GM12891 (cell line): ENCODE measurements around the gene PSMD13.

Experiments
- DNase-seq: peaks from one replicate; pipeline ENCODE4 v3.0.0; 2011; ENCODE audit warnings: low spot score; ENCODE audit not compliant: insufficient read length
- FAIRE-seq: peaks from 2 replicates; lab custom pipeline; 2011; peaks lifted over from hg19 to GRCh38; lab: Jason Lieb, UNC
- PAX5 ChIP-seq: IDR thresholded peaks from 2 replicates; pipeline ENCODE4 v1.6.1; 2011; ENCODE audit warnings: low read length, moderate library complexity, mild to moderate bottlenecking; ENCODE audit not compliant: insufficient read depth, severe bottlenecking
- POLR2A ChIP-seq: IDR thresholded peaks from 2 replicates; pipeline ENCODE4 v1.6.1; 2011; ENCODE audit warnings: low read depth, low read length, control low read depth
- POLR2AphosphoS5 ChIP-seq: IDR thresholded peaks from 2 replicates; pipeline ENCODE4 v1.6.1; 2011; ENCODE audit warnings: low read depth, low read length, control low read depth
- POU2F2 ChIP-seq: IDR thresholded peaks from 2 replicates; pipeline ENCODE4 v1.6.1; 2011; ENCODE audit warnings: low read depth, mild to moderate bottlenecking, control low read depth, low read length, moderate library complexity
- SPI1 ChIP-seq: IDR thresholded peaks from 2 replicates; pipeline ENCODE4 v1.6.1; 2011; ENCODE audit warnings: low read depth, low read length, control low read depth
- TAF1 ChIP-seq: IDR thresholded peaks from 2 replicates; pipeline ENCODE4 v1.6.1; 2011; ENCODE audit warnings: low read depth, low read length, control low read depth

The PSMD13 gene

DNA sequence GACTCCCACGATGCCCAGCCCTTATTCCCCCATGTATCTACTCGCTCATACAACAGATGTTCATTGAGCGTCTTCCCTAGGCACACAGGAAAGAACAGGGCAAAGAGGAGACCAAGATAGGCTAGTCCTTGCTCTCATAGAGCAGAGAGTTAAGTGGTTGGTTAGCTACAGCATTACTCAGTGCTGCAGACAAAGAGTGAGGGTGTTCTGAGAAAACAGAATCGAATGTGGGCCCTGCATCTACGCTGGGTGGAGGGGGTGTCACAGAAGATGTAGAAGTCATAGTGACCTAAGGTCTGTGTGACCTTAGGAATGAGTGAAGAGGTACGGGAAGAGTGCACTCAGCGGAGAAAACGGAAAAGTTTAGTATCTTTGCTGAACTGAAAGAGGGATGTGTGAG, 12.3 kb downstream of the PSMD13 start:
- FAIRE-seq: no peak
- no peak for TF ChIP-seq SPI1
- no peak for TF ChIP-seq POU2F2
- no peak for TF ChIP-seq POLR2AphosphoS5
- TF ChIP-seq TAF1: no peak
- no peak for TF ChIP-seq POLR2A
- TF ChIP-seq PAX5: no peak
- DNase-seq: no peak

DNA sequence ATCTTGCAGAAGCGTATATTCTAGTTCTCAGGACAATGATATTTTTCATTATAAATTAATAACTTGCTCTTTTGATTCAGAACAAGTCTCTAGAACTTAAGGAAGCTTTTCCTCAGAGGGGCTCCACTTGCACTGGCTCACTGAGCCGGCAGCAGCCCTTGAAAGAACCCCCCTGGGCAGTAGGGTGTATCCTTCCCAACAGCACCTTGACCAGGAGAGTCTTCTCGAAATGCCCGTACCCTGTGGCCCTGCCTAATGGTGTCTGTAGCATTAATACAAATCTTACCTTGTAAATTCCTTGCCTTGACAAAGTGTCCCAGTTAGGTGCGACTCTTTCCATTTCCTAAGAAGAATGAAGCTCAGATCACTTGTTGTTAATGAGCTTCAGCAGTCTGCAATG, 13.5 kb downstream of the PSMD13 start:
- no peak for FAIRE-seq
- TF ChIP-seq POU2F2 (no peak), PAX5 (no peak), POLR2AphosphoS5 (no peak), SPI1 (no peak), POLR2A (no peak), TAF1 (no peak)
- DNase-seq: no peak

DNA sequence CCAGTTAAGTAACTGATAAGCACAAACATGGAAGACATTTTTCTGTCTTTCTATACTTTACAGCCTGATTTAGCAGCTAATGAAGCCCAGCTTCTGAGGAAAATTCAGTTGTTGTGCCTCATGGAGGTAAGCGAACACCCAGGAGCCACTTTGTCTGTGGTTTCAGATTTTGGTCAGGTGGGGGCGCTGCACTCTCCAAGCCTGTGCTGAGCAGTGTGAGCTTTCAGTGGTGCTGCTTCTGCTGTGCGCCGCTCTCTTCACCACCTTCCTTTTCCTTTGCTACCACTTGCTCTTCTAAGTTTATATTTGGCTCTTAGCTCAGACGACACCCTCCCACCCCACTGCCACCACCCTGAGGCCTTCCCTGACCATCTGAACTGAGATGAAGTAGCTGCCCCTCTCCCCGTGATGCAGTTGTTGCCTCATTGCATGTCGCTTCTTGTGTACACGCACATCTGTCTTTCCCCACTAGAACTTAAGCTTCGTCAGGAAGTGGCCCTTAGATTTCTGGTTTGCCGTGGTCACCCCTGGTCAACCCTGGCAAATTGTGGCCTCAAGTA, 14.0 kb downstream of the PSMD13 start:
- DNase-seq (no peak), FAIRE-seq (peak; percentile 91)
- TF ChIP-seq POLR2A: no peak
- TF ChIP-seq PAX5: no peak
- TF ChIP-seq TAF1: no peak
- no peak for TF ChIP-seq POU2F2
- no peak for TF ChIP-seq SPI1
- TF ChIP-seq POLR2AphosphoS5: no peak

DNA sequence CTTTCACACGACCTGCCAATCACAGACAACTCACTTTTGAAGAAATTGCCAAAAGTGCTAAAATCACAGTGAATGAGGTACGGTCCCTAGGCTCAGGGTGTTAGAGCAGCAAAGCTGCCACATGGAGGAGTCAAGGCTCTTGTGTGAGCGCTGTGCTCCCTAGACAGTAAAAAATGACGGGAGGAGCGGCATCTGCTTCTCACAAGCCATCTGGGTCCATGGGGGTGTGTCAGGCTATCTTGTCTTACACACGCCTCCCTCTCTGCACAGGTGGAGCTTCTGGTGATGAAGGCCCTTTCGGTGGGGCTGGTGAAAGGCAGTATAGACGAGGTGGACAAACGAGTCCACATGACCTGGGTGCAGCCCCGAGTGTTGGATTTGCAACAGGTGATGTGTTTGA, 14.8 kb downstream of the PSMD13 start:
- no peak for FAIRE-seq
- no peak for TF ChIP-seq SPI1
- no peak for TF ChIP-seq POLR2AphosphoS5
- TF ChIP-seq POU2F2: no peak
- TF ChIP-seq POLR2A: no peak
- TF ChIP-seq PAX5: no peak
- no peak for TF ChIP-seq TAF1
- no peak for DNase-seq

DNA sequence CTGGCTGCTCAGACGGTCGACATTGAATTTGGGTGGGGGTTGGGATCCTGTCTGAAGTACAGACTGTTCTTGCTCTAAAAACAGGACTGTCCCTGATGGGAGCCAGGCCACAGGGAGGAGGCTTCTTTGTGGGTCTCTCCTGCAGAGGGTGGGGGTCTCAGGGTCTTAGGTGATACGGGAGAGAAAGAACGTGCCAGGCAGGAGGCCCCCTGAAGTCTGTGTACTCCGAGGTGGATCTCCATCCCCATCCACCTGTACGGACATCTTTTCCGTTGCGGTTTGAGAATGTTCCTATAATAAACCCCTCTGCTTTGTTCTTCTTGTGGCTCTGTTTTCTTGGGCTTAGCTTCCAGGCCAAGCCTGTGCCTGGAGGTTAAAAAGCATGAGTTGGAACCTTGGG, 15.9 kb downstream of the PSMD13 start:
- DNase-seq (no peak), FAIRE-seq (no peak)
- no peak for TF ChIP-seq TAF1
- TF ChIP-seq POLR2AphosphoS5: no peak
- TF ChIP-seq POU2F2: no peak
- no peak for TF ChIP-seq POLR2A
- TF ChIP-seq SPI1: no peak
- TF ChIP-seq PAX5: no peak

DNA sequence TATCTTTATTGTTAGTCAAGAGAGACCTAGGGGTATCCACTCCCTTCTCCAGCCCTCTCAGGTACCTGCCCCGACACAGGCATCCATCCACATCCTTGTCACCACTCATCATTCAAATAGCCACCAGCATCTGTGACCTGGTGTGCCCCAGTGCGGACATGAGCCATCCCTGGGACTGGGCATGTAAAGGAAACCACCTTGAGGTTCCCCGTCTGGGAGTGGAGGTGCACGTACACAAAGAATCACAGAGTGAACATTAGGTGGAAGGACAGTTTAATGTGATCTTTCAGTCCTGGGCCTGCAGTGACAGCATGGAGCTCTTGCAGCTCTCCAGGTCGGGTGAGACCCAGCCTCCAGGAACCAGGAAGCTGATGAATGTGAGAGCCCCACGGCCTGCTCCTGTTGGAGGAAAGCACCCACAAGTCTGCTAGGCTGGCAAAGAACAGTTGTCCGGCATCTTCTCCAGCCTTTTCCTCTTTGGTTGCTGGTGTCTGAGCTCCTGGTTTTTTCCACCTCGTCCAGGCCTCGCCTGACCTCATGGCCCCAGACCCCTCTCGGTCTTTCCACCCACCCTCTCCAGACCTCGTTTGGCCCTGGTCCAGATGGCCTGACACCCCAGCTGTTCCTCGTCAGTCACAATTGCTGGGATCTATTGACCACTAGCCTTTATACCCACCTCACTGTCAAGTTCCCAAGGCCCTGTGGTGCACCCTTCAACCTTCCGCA, 16.5 kb downstream of the PSMD13 start:
- FAIRE-seq (no peak), DNase-seq (no peak)
- TF ChIP-seq POLR2AphosphoS5: peak; percentile 22; the same call in 1 of the 2 replicates
- TF ChIP-seq POU2F2: no peak
- no peak for TF ChIP-seq POLR2A
- TF ChIP-seq SPI1: no peak

DNA sequence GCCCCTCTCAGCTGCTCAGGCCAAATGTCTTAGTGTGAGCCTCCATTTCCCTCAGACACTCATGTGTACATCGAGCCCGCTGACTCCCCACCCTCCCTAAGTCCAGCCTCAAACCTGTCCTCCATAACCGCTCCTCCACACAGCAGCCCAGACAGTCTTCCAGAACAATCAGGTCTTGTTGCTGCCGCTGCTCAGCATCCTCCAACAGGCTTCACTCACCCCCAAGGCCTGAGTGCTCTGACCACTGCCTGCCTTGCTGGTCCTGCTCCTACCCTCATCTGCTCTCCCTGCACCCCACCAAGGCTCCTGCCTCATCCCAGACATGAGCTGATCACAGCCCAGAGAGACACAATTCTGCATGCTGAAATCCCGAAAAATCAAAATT, 17.1 kb downstream of the PSMD13 start:
- FAIRE-seq (no peak), DNase-seq (no peak)
- no peak for TF ChIP-seq TAF1
- no peak for TF ChIP-seq SPI1
- TF ChIP-seq POLR2A: no peak
- no peak for TF ChIP-seq POU2F2

DNA sequence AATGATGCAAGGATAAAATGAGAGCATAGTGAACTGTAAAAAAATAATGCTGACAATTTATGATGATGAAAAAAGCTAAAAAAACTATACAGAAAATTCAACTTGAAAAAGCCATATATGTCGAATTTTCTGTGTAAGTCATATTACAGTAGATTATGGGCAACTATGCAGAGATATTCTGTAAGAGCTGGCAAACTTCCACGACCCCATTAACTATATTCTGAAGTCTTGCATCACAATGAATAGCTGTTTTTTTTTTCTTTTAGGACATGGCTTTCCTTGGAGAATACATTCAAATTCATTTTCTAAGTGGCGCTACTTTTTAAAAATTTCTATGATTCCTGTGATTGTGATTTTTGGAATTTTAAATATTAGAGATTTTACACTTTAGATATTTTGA, 18.4 kb downstream of the PSMD13 start:
- DNase-seq (no peak), FAIRE-seq (no peak)
- no peak for TF ChIP-seq POU2F2
- no peak for TF ChIP-seq POLR2A
- TF ChIP-seq POLR2AphosphoS5: no peak
- TF ChIP-seq SPI1: no peak
- no peak for TF ChIP-seq PAX5
- no peak for TF ChIP-seq TAF1

DNA sequence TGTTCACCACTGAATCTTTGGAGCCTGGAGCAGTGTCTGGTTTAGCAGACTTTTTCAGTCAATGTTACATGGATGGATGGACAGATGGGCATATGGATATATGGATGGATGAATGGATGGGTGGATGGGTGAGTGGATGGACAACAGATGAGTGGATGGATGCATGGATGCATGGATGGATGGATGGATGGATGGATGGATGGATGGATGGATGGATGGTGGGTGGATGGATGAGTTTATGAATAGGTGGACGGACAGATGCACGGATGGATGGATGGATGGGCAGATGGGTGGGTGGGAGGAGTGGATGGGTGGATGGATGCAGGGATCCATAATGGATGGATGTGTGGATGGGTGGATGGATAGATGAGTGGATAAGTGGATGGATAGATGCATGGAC, 19.0 kb downstream of the PSMD13 start:
- FAIRE-seq: peak; percentile 31
- no peak for DNase-seq
- TF ChIP-seq TAF1: no peak
- TF ChIP-seq POLR2AphosphoS5: no peak
- TF ChIP-seq PAX5: no peak
- no peak for TF ChIP-seq SPI1
- no peak for TF ChIP-seq POLR2A
- TF ChIP-seq POU2F2: no peak

DNA sequence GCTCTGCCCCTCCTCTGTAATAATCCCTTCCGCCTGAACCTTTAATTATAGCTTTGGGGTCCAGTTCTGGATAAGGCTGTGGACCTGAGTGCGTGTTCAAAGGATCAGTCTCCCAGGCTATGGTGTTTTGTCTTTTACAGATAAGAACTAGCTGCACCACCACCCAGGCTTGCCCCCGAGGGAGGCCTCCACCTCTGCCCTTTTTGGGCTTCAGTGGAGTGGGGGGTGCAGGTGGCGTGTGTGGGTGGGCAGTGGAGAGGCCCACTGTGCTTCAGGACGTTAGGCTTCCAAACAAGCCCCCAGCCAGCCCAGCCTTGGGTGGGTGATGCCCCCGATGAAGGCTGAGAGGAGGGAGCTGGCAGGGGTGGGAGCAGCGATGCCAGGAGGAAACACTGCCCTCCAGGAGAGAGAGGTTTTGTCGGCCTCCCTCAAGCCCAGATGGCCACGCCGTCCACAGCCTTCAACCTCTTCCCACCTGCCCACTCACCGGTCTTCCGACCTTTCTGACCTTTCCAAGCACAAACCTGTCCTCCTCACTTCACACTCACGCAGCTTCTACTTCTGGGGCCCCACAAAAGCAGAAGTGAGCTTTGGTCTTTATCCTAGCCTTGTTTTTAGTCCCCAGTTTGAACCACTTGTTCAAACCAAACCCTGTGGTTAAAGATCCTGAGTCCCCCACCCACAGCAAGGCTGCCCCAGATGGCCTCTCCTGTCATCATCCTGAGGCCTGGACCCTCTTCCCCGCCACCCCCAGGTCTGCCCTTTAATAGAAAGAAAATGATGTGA, 20.4 kb downstream of the PSMD13 start:
- DNase-seq (no peak), FAIRE-seq (peak; percentile 88)
- peak; percentile 98 for TF ChIP-seq SPI1
- no peak for TF ChIP-seq POLR2A
- no peak for TF ChIP-seq POU2F2
- TF ChIP-seq POLR2AphosphoS5: no peak
